Cardiac fibroblast (primary cell): Measurements from ENCODE around the gene CPNE6.
"Not testable (repeated sequence)": the region's sequence is repeated elsewhere in the genome, so short reads cannot be mapped to it uniquely, and the experiment has no call there.

Experiments
- DNase-seq, 2 donors: peaks; one replicate each; pipeline versions ENCODE4 v3.0.0 to v3.0.0-alpha.2; 2010; ENCODE audit warnings: low read depth in 2 of 2
- H3K4me3 ChIP-seq, 2 donors: replicated peaks in 1 of 2; 1 replicate in 1 of 2; 2 replicates in 1 of 2; pipeline ENCODE4 v1.5.1; 2011; ENCODE audit warnings: low read depth in 2 of 2, low read length in 2 of 2, mild to moderate bottlenecking in 2 of 2, moderate library complexity in 1 of 2
- CTCF ChIP-seq: IDR thresholded peaks from one replicate; pipeline ENCODE4 v1.5.1; 2011; ENCODE audit warnings: low read depth, mild to moderate bottlenecking, low read length, inconsistent platforms

The CPNE6 gene

DNA sequence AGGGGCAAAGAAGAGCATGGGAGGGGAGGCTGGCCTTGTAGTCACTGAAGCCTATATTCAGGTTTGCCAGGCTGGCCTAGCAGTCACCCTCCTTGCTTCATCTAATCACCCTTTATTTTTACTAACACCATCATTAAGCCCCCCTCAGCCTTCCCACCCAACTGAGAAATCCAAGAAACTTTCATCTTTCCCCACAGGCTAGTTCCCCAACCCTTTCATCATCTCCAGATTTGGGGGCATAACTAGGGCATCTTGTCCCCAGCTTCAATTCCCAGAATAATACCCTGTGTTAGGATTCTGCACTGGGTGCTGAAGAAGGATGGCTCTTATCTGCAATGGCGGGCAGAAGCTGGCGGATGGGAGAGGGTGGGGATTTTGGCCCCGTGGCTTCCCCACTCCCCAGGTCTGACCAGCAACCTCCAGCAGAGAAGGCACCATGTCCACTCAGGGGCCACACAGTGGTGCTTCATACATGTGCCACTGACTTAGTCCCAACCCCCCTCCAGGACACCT, 29.7 kb downstream of the CPNE6 start:
- no peak for DNase-seq
- no peak for TF ChIP-seq CTCF
- H3K4me3 ChIP-seq, result no peak overlapping the region

DNA sequence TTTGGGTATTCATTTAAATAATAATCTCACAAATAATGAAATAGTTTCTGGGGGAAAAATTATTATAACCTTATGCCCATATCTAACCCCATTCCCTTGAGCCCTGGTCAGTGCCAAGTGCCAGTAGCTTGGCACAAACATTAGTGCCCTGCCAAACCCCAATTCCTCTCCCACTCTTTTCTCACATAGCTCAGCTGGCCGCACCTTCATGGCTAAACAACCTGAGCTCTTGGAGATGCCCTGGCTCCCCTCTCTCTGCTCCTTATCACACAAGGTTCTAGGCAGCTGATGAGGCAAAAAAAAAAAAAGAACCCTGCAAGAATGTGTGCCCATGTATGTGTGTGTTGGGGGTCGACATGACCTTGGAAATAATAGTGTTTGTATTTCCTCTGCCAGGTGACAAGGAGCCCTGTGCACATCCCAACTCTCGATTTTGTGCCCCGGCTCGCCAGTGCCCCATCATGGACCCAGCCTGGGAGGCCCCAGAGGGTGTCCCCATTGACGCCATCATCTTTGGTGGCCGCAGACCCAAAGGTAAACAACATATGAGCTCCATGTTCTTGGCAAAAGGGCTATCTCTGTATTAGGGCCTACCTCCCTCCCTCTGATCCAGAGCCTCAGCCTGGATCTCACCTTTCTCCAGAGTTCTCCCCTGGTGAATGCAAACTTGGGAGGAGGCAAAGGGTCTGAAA, 31.1 kb downstream of the CPNE6 start:
- TF ChIP-seq CTCF, result no peak
- H3K4me3 ChIP-seq, result no peak overlapping the region
- DNase-seq, result no peak

- no peak for TF ChIP-seq CTCF
- H3K4me3 ChIP-seq, result no peak overlapping the region
Measured at GRCh38 chr14:24103451-24103850, 32.1 kb downstream of the CPNE6 start.

DNA sequence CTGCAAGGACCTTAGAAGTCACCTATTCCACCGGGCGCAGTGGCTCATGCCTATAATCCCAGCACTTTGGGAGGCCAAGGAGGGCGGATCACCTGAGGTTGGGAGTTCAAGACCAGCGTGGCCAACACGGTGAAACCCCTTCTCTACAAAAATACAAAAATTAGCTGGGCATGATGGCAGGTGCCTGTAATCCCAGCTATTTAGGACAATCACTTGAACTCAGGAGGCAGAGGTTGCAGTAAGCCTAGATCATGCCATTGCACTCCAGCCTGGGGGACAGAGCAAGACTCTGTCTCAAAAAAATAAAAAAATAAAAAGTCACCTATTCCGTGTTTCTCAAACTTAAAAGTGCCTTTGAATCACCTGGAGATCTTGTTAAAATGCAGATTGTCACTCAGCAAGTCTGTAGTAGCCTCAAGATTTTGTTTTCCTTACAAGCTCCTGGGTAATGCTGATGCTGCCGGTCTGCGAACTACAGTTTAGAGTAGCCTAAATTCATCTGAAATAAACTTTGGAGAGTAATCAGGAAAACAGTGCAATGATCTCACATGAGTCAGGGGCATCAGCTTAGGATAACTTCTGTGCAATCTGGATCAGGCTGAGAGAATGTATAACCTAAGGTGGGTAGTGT, 34.4 kb downstream of the CPNE6 start:
- H3K4me3 ChIP-seq, DNase-seq: not testable (repeated sequence)

More at GRCh38 chr14:24103451-24103850, 32.1 kb downstream of the CPNE6 start:
- DNase-seq, result no peak

- DNase-seq, result no peak
- TF ChIP-seq CTCF, result no peak
- no peak overlapping the region for H3K4me3 ChIP-seq
Measured at GRCh38 chr14:24106672-24107271, 35.4 kb downstream of the CPNE6 start.

DNA sequence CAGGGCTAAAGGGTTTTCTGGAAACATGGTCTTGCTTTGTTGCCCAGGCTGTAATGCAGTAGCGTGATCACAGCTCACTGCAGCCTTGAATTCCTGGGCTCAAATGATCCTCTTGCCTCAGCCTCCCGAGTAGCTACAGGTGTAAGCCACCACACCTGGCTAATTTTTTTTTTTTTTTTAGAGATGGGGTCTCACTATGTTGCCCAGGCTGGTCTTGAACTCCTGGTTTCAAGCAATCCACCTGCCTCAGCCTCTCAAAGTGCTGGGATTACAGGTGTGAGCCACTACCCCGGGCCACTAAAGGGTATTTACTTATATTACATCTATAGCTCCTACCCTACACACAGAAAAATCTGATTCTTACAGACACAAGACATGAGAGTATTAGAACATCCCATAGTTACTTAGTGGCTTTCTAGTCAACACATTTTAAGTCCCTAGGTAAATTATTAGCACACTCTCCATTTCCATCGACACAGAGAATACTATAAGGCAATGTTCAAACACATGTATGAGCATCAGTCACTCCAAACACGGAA, 37.0 kb downstream of the CPNE6 start:
- TF ChIP-seq CTCF, result no peak
- H3K4me3 ChIP-seq, result no peak overlapping the region
- DNase-seq, result no peak

DNA sequence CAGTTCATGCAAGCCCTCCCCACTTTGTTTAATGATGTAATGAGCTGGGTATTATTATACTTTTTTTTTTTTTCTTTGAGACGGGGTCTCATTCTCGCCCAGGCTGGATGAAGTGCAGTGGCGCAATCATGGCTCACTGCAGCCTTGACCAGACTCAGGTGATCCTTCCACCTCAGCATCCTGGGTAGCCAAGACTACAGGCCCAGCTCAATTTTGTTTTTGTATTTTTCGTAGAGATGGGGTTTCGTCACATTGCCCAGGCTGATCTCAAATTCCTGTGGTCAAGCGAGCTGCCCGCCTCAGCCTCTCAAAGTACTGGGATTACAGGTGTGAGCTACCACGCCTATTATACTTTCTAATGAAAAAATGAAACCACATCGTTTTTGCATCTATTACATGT, 38.7 kb downstream of the CPNE6 start:
- no peak for DNase-seq
- no peak for TF ChIP-seq CTCF
- no peak overlapping the region for H3K4me3 ChIP-seq
